ENCODE data around the gene DOK4. TPM values are rescaled to one million over a fixed set of nuclear protein-coding genes. Genes with fewer than 3 reads are reported as not detected.

The DOK4 gene
- total RNA-seq, 2 donors from 2014 or later: 17.9 to 22.1 TPM

GRCh38 chr16:57508035-57508425 lies 21.7 kb upstream of the DOK4 start:
- H3K27me3 ChIP-seq (ENCODE audit: control insufficient read depth, insufficient read depth, low read length, poor library complexity, severe bottlenecking): no peaks in the 10 kb centered on the region
- no peak overlapping the region for H3K9ac ChIP-seq (ENCODE audit: extremely low read depth, low read length, poor library complexity, severe bottlenecking)
- Mint-ChIP-seq H3K27ac (no peak overlapping the region), H3K27me3 (ENCODE audit: insufficient read depth) (no peaks in the 10 kb centered on the region), H3K4me3 (no peak overlapping the region), H3K36me3 (ENCODE audit: low read depth) (peaks cover 3% of the 10 kb centered on the region), H3K4me1 (peaks cover 13% of the 10 kb centered on the region), H3K9me3 (no peaks in the 10 kb centered on the region)
- H3K27ac ChIP-seq (ENCODE audit: low read depth, low read length): no peak overlapping the region
- H3K9me3 ChIP-seq (ENCODE audit: control insufficient read depth, low read length): no peaks in the 10 kb centered on the region
- DNase-seq: no peak
- H3K4me3 ChIP-seq (ENCODE audit: low read length): no peak overlapping the region
- H3K4me1 ChIP-seq (ENCODE audit: control insufficient read depth, insufficient read depth, low read length): no peaks in the 10 kb centered on the region
- H3K36me3 ChIP-seq (ENCODE audit: control insufficient read depth, insufficient read depth, low read length): no peaks in the 10 kb centered on the region
- WGBS, 2 experiments (ENCODE audit: insufficient coverage in 1 of 2, insufficient read length in 1 of 2): 72% methylated on average over 3 of the region's 3 CpGs; no CpG with 5 or more reads in 1 of the 2 experiments
- TF ChIP-seq CTCF (conservative IDR thresholded peaks at IDR 0.05): no peak

- H3K27ac Mint-ChIP-seq: no peak overlapping the region
- no peak overlapping the region for H3K9ac ChIP-seq (ENCODE audit: extremely low read depth, low read length, poor library complexity, severe bottlenecking)
- H3K4me3 ChIP-seq (ENCODE audit: low read length): no peak overlapping the region
- H3K4me1 ChIP-seq (ENCODE audit: control insufficient read depth, insufficient read depth, low read length): no peaks in the 10 kb centered on the region
- peaks cover 3% of the 10 kb centered on the region for H3K36me3 Mint-ChIP-seq (ENCODE audit: low read depth)
- no peaks in the 10 kb centered on the region for H3K36me3 ChIP-seq (ENCODE audit: control insufficient read depth, insufficient read depth, low read length)
- no peaks in the 10 kb centered on the region for H3K9me3 ChIP-seq (ENCODE audit: control insufficient read depth, low read length)
- no peak overlapping the region for H3K4me3 Mint-ChIP-seq
- WGBS, 2 experiments (ENCODE audit: insufficient coverage in 1 of 2, insufficient read length in 1 of 2): 69 to 77% methylated on average over 6 to 13 of the region's 13 CpGs
- H3K4me1 Mint-ChIP-seq: peaks cover 15% of the 10 kb centered on the region
- no peaks in the 10 kb centered on the region for H3K27me3 ChIP-seq (ENCODE audit: control insufficient read depth, insufficient read depth, low read length, poor library complexity, severe bottlenecking)
- DNase-seq: no peak
- no peak for TF ChIP-seq CTCF (conservative IDR thresholded peaks at IDR 0.05)
- no peaks in the 10 kb centered on the region for H3K9me3 Mint-ChIP-seq
- H3K27me3 Mint-ChIP-seq (ENCODE audit: insufficient read depth): no peaks in the 10 kb centered on the region
- peak overlapping the region; percentile 60 for H3K27ac ChIP-seq (ENCODE audit: low read depth, low read length)
These were observed 21.1 kb upstream of the DOK4 start for GRCh38 chr16:57507136-57508034.

- Histone ChIP-seq H3K4me3 (ENCODE audit: low read length) (no peak overlapping the region), H3K36me3 (ENCODE audit: control insufficient read depth, insufficient read depth, low read length) (no peaks in the 10 kb centered on the region), H3K9ac (ENCODE audit: extremely low read depth, low read length, poor library complexity, severe bottlenecking) (no peak overlapping the region), H3K9me3 (ENCODE audit: control insufficient read depth, low read length) (no peaks in the 10 kb centered on the region), H3K4me1 (ENCODE audit: control insufficient read depth, insufficient read depth, low read length) (no peaks in the 10 kb centered on the region), H3K27ac (ENCODE audit: low read depth, low read length) (no peak overlapping the region), H3K27me3 (ENCODE audit: control insufficient read depth, insufficient read depth, low read length, poor library complexity, severe bottlenecking) (no peaks in the 10 kb centered on the region)
- Mint-ChIP-seq H3K4me3 (no peak overlapping the region), H3K27me3 (ENCODE audit: insufficient read depth) (peaks cover 3% of the 10 kb centered on the region), H3K27ac (no peak overlapping the region), H3K36me3 (ENCODE audit: low read depth) (no peaks in the 10 kb centered on the region), H3K4me1 (peaks cover 19% of the 10 kb centered on the region), H3K9me3 (no peaks in the 10 kb centered on the region)
- TF ChIP-seq CTCF (conservative IDR thresholded peaks at IDR 0.05): no peak
- DNase-seq: no peak
- 88% methylated on average over 6 of the region's 6 CpGs for WGBS, 2 experiments (ENCODE audit: insufficient coverage in 1 of 2, insufficient read length in 1 of 2)
These were observed 18.9 kb upstream of the DOK4 start for GRCh38 chr16:57505169-57505568.
